ENCODE measurements around the gene ZC3H11A. TPM values are rescaled to one million over a fixed set of nuclear protein-coding genes. Genes with fewer than 3 reads are reported as not detected.

Gene ZC3H11A
- polyA plus RNA-seq, 1 donor (not counting 4 experiments of a cell fraction or from before 2014, with no cell fraction given): 83.4 TPM

- Histone ChIP-seq H3K36me3 (ENCODE audit: control insufficient read depth in 2 of 2, extremely low read depth in 1 of 2, insufficient read depth in 2 of 2, low read length in 2 of 2) (no peaks in the 10 kb centered on the region), H3K27me3 (ENCODE audit: control insufficient read depth, extremely low read depth, insufficient read depth, low read length) (no peaks in the 10 kb centered on the region), H3K4me2 (ENCODE audit: control insufficient read depth, extremely low read depth, insufficient read depth, low read depth, low read length) (no peak overlapping the region), H3K4me1 (ENCODE audit: control insufficient read depth, extremely low read depth, insufficient read depth, low read length) (no peaks in the 10 kb centered on the region), H4K20me1 (ENCODE audit: control insufficient read depth, extremely low read depth, insufficient read depth, low read length) (no peaks in the 10 kb centered on the region), H3K9me3 (ENCODE audit: control insufficient read depth, low read depth, low read length) (no peaks in the 10 kb centered on the region), H2AFZ (ENCODE audit: control insufficient read depth, low read length) (no peak overlapping the region), H3K9me1 (ENCODE audit: control insufficient read depth, extremely low read depth, insufficient read depth, low read length) (no peaks in the 10 kb centered on the region), H3K27ac (ENCODE audit: control insufficient read depth, insufficient read depth, low read length) (no peak overlapping the region), H3K9ac (ENCODE audit: control insufficient read depth, extremely low read depth, insufficient read depth, low read length) (no peak overlapping the region), H3K4me3 (ENCODE audit: control insufficient read depth in 2 of 3, extremely low read depth in 1 of 3, insufficient read depth in 2 of 3, low read depth in 1 of 3, low read length in 3 of 3) (no peak overlapping the region), H3K79me2 (ENCODE audit: control insufficient read depth, insufficient read depth, low read length) (no peaks in the 10 kb centered on the region)
- FAIRE-seq: no peak
- dilution Hi-C loops (cut with MboI; ENCODE audit: extremely low pct_ligation_motif_present, low sequenced_read_pairs): no loop called here
- TF ChIP-seq CTCF (optimal IDR thresholded peaks at IDR 0.05 in 1 of 3, IDR thresholded peaks at IDR 0.05 in 1 of 3, conservative IDR thresholded peaks at IDR 0.05 in 1 of 3; ENCODE audit: extremely low read depth in 1 of 3, insufficient read depth in 2 of 3, low read length in 3 of 3) (peak; percentile 10 to 76 (median 26)), EZH2 (IDR thresholded peaks at IDR 0.05; ENCODE audit: low read length) (no peak)
- no peak for DNase-seq (ENCODE audit: low read depth, low spot score)
Observed at GRCh38 chr1:203776636-203777035, 18.8 kb upstream of the ZC3H11A start.

GRCh38 chr1:203777596-203777995, 17.8 kb upstream of the ZC3H11A start:
- no peak for FAIRE-seq
- Histone ChIP-seq H3K27ac (ENCODE audit: control insufficient read depth, insufficient read depth, low read length) (no peak overlapping the region), H3K36me3 (ENCODE audit: control insufficient read depth in 2 of 2, extremely low read depth in 1 of 2, insufficient read depth in 2 of 2, low read length in 2 of 2) (no peaks in the 10 kb centered on the region), H3K4me2 (ENCODE audit: control insufficient read depth, extremely low read depth, insufficient read depth, low read depth, low read length) (no peak overlapping the region), H2AFZ (ENCODE audit: control insufficient read depth, low read length) (no peak overlapping the region), H4K20me1 (ENCODE audit: control insufficient read depth, extremely low read depth, insufficient read depth, low read length) (no peaks in the 10 kb centered on the region), H3K4me1 (ENCODE audit: control insufficient read depth, extremely low read depth, insufficient read depth, low read length) (no peaks in the 10 kb centered on the region), H3K9me1 (ENCODE audit: control insufficient read depth, extremely low read depth, insufficient read depth, low read length) (no peaks in the 10 kb centered on the region), H3K4me3 (ENCODE audit: control insufficient read depth in 2 of 3, extremely low read depth in 1 of 3, insufficient read depth in 2 of 3, low read depth in 1 of 3, low read length in 3 of 3) (no peak overlapping the region), H3K79me2 (ENCODE audit: control insufficient read depth, insufficient read depth, low read length) (no peaks in the 10 kb centered on the region), H3K9ac (ENCODE audit: control insufficient read depth, extremely low read depth, insufficient read depth, low read length) (no peak overlapping the region), H3K27me3 (ENCODE audit: control insufficient read depth, extremely low read depth, insufficient read depth, low read length) (no peaks in the 10 kb centered on the region), H3K9me3 (ENCODE audit: control insufficient read depth, low read depth, low read length) (no peaks in the 10 kb centered on the region)
- no peak for TF ChIP-seq EZH2 (IDR thresholded peaks at IDR 0.05; ENCODE audit: low read length)
- no peak for TF ChIP-seq CTCF (optimal IDR thresholded peaks at IDR 0.05 in 1 of 3, IDR thresholded peaks at IDR 0.05 in 1 of 3, conservative IDR thresholded peaks at IDR 0.05 in 1 of 3; ENCODE audit: extremely low read depth in 1 of 3, insufficient read depth in 2 of 3, low read length in 3 of 3)
- no peak for DNase-seq (ENCODE audit: low read depth, low spot score)
- dilution Hi-C loops (cut with MboI; ENCODE audit: extremely low pct_ligation_motif_present, low sequenced_read_pairs): no loop called here

All from keratinocyte (primary cell).